WTC11 (cell line): Measurements from ENCODE around the gene CNTN5.

Experiments used
- CREB1 ChIP-seq: sonication (generic); formaldehyde crosslinking; IDR thresholded peaks from 2 replicates; pipeline ENCODE4 v1.8.0; 2023; ENCODE audit warnings: mild to moderate bottlenecking, missing genetic modification reagents
- TCF7 ChIP-seq: sonication (generic); formaldehyde crosslinking; IDR thresholded peaks from 2 replicates; pipeline ENCODE4 v1.8.0; 2022; ENCODE audit warnings: mild to moderate bottlenecking, low read depth, missing genetic modification reagents, moderate library complexity
- TF ChIP-seq, protein P1 (sequence below): sonication (generic); formaldehyde crosslinking; IDR thresholded peaks from 2 replicates; pipeline ENCODE4 v1.8.1; 2023; ENCODE audit warnings: mild to moderate bottlenecking, missing genetic modification reagents, moderate library complexity
- TF ChIP-seq, protein P2 (sequence below): sonication (generic); formaldehyde crosslinking; IDR thresholded peaks from 2 replicates; pipeline ENCODE4 v1.8.0; 2022; ENCODE audit warnings: mild to moderate bottlenecking, missing genetic modification reagents
- TF ChIP-seq, protein P3 (sequence below): fragments of 200-600 bp; IDR thresholded peaks from 2 replicates; pipeline ENCODE4 v1.8.0; 2022; ENCODE audit warnings: antibody characterized with exemption

DNA sequence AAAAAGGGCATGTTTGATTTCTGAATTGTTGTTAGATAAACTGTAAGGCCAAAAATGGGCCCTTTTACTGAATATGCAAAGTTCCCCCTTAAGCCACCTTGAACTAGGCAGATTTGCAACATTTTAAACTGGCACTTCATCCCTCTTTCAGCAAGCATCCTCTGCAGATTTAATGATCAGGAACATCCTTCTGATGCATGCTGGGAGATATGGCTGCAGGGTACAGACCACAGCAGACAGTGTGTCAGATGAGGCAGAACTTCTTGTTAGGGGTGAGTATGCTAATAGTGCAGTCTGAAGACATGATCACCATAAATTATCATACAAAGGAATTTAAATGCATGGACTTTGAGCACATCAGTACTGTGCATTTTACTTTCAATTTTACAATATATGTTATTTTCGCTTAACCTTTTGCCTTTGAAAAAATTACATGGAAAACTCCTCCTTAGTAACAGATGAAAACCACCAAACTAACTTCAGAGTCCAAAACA is 1203.8 kb downstream of the CNTN5 start:
- TF ChIP-seq CREB1 (no peak), TCF7 (CRISPR knock-in tag) (no peak)
- TF ChIP-seq, protein P1, sequence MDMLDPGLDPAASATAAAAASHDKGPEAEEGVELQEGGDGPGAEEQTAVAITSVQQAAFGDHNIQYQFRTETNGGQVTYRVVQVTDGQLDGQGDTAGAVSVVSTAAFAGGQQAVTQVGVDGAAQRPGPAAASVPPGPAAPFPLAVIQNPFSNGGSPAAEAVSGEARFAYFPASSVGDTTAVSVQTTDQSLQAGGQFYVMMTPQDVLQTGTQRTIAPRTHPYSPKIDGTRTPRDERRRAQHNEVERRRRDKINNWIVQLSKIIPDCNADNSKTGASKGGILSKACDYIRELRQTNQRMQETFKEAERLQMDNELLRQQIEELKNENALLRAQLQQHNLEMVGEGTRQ (CRISPR knock-in tag): no peak
- TF ChIP-seq, protein P2, sequence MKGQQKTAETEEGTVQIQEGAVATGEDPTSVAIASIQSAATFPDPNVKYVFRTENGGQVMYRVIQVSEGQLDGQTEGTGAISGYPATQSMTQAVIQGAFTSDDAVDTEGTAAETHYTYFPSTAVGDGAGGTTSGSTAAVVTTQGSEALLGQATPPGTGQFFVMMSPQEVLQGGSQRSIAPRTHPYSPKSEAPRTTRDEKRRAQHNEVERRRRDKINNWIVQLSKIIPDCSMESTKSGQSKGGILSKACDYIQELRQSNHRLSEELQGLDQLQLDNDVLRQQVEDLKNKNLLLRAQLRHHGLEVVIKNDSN (CRISPR knock-in tag): no peak
- TF ChIP-seq, protein P3, sequence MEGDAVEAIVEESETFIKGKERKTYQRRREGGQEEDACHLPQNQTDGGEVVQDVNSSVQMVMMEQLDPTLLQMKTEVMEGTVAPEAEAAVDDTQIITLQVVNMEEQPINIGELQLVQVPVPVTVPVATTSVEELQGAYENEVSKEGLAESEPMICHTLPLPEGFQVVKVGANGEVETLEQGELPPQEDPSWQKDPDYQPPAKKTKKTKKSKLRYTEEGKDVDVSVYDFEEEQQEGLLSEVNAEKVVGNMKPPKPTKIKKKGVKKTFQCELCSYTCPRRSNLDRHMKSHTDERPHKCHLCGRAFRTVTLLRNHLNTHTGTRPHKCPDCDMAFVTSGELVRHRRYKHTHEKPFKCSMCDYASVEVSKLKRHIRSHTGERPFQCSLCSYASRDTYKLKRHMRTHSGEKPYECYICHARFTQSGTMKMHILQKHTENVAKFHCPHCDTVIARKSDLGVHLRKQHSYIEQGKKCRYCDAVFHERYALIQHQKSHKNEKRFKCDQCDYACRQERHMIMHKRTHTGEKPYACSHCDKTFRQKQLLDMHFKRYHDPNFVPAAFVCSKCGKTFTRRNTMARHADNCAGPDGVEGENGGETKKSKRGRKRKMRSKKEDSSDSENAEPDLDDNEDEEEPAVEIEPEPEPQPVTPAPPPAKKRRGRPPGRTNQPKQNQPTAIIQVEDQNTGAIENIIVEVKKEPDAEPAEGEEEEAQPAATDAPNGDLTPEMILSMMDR: no peak
